Limb (tissue), 2 donors: ENCODE data around the gene PEMT.

Experiments
- DNase-seq, 2 donors: peaks; one replicate each; pipeline ENCODE4 v3.0.0-alpha.2; 2016; ENCODE audit errors: extremely low spot score in 2 of 2

Gene PEMT

GRCh38 chr17:17536702-17537101 lies 54.8 kb downstream of the PEMT start:
- no peak for DNase-seq

- DNase-seq, result no peak
Measured at GRCh38 chr17:17535957-17536356, 55.6 kb downstream of the PEMT start.

- DNase-seq, result no peak
Measured at GRCh38 chr17:17533901-17534441, 57.5 kb downstream of the PEMT start.

- no peak for DNase-seq
Measured at GRCh38 chr17:17532991-17533390, 58.5 kb downstream of the PEMT start.

- no peak for DNase-seq
Measured at GRCh38 chr17:17531156-17531555, 60.4 kb downstream of the PEMT start.

GRCh38 chr17:17528696-17529652 lies 62.5 kb downstream of the PEMT start:
- no peak for DNase-seq

GRCh38 chr17:17527956-17528500 lies 63.5 kb downstream of the PEMT start:
- DNase-seq, result no peak

- DNase-seq, result no peak
Measured at GRCh38 chr17:17527534-17527933, 64.0 kb downstream of the PEMT start.

GRCh38 chr17:17526369-17526768 lies 65.1 kb downstream of the PEMT start:
- no peak for DNase-seq

- no peak for DNase-seq
Measured at GRCh38 chr17:17525956-17526355, 65.6 kb downstream of the PEMT start.

GRCh38 chr17:17525311-17525710 lies 66.2 kb downstream of the PEMT start:
- no peak for DNase-seq

- DNase-seq, result no peak
Measured at GRCh38 chr17:17523731-17524490, 67.6 kb downstream of the PEMT start.

- no peak for DNase-seq
Measured at GRCh38 chr17:17523001-17523730, 68.3 kb downstream of the PEMT start.

- no peak for DNase-seq
Measured at GRCh38 chr17:17520599-17521232, 70.8 kb downstream of the PEMT start.

- DNase-seq, result no peak
Measured at GRCh38 chr17:17519886-17520285, 71.6 kb downstream of the PEMT start.

- no peak for DNase-seq
Measured at GRCh38 chr17:17518951-17519350, 72.6 kb downstream of the PEMT start.

GRCh38 chr17:17518014-17518413 lies 73.5 kb downstream of the PEMT start:
- DNase-seq, result no peak

- DNase-seq, result no peak
Measured at GRCh38 chr17:17516941-17517720, 74.4 kb downstream of the PEMT start.

- peak in 1 of 2 donors; percentile 27 for DNase-seq
Measured at GRCh38 chr17:17515934-17516930, 75.3 kb downstream of the PEMT start.
